ENCODE data around the gene MUC22.
"Not testable (repeated sequence)": the region's sequence is repeated elsewhere in the genome, so short reads cannot be mapped to it uniquely, and the experiment has no call there.

MUC22 gene

GRCh38 chr6:30988209-30988825 is 22.0 kb upstream of the MUC22 start:
- no peak overlapping the region for H3K4me3 ChIP-seq (ENCODE audit: low read depth, low read length)
- H3K9me3 ChIP-seq, result no peaks in the 10 kb centered on the region
- TF ChIP-seq, protein P1, sequence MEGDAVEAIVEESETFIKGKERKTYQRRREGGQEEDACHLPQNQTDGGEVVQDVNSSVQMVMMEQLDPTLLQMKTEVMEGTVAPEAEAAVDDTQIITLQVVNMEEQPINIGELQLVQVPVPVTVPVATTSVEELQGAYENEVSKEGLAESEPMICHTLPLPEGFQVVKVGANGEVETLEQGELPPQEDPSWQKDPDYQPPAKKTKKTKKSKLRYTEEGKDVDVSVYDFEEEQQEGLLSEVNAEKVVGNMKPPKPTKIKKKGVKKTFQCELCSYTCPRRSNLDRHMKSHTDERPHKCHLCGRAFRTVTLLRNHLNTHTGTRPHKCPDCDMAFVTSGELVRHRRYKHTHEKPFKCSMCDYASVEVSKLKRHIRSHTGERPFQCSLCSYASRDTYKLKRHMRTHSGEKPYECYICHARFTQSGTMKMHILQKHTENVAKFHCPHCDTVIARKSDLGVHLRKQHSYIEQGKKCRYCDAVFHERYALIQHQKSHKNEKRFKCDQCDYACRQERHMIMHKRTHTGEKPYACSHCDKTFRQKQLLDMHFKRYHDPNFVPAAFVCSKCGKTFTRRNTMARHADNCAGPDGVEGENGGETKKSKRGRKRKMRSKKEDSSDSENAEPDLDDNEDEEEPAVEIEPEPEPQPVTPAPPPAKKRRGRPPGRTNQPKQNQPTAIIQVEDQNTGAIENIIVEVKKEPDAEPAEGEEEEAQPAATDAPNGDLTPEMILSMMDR (IDR thresholded peaks at IDR 0.05; ENCODE audit: low read depth, low read length), result no peak
- no peaks in the 10 kb centered on the region for H3K4me1 ChIP-seq
- peaks cover 12% of the 10 kb centered on the region for H3K27me3 ChIP-seq
- peak; percentile 17 for DNase-seq
- no peaks in the 10 kb centered on the region for H3K36me3 ChIP-seq

DNA sequence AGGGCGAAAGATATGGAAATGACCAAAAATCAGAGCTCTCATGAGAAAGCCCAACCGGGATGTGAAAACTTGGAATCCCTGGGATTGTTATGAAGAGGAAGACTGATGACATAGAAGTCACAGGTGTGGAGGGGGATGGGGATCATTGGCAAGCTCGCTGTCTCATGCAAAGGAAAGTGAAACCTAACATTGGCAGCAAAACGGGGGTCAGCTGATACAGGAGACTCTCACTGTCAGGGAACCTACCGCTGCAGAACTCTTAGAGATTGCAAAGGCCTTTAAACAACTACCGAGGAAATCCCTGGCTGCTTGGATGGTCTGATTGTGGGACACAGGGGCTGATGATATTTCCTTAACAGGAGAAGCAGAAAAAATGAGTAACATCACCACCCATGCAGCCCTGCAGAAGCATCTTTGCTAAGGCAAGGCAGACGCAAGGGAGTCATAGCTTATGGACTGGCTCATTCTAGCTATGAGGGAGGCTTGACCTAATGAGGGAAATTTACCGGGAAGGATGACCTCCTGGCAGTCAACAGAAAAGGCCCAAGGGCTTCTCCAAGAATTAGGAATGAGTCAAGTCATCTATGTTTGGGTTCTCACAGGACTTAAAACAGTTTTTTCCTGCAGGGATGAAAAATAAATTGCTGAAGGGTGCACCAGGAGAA is 19.7 kb upstream of the MUC22 start:
- TF ChIP-seq, protein P1 (IDR thresholded peaks at IDR 0.05; ENCODE audit: low read depth, low read length), result no peak
- H3K4me1 ChIP-seq, result no peaks in the 10 kb centered on the region
- no peaks in the 10 kb centered on the region for H3K9me3 ChIP-seq
- no peaks in the 10 kb centered on the region; the same call in 1 of the 2 replicates for H3K27me3 ChIP-seq
- H3K36me3 ChIP-seq, result no peaks in the 10 kb centered on the region
- no peak overlapping the region for H3K4me3 ChIP-seq (ENCODE audit: low read depth, low read length)
- DNase-seq, result no peak

DNA sequence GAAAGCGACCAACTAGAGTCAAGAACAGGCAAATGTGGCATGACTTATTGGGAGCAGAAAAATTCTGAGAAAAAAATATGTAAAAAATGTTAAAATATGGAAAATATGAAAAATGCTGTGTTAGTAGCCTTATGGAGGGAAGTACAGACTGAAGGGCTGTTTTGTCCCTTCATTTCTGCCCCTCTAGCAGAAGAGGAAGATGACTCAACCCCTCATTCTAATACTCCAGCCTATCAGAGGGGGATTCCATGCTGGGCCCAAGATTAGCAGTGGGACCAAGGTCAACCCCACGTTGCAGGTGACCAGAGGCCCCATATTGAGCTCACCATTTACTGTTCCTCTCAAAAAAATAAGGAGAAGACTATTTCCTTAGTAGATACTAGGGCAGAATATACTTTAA is 18.4 kb upstream of the MUC22 start:
- no peaks in the 10 kb centered on the region for H3K4me1 ChIP-seq
- H3K27me3 ChIP-seq, result no peaks in the 10 kb centered on the region
- DNase-seq, result no peak
- H3K4me3 ChIP-seq (ENCODE audit: low read depth, low read length), result no peak overlapping the region
- no peaks in the 10 kb centered on the region for H3K36me3 ChIP-seq
- no peaks in the 10 kb centered on the region for H3K9me3 ChIP-seq
- TF ChIP-seq, protein P1 (IDR thresholded peaks at IDR 0.05; ENCODE audit: low read depth, low read length), result no peak

- DNase-seq, result no peak
- Histone ChIP-seq H3K36me3 (no peaks in the 10 kb centered on the region), H3K9me3 (no peaks in the 10 kb centered on the region), H3K4me1 (no peaks in the 10 kb centered on the region), H3K4me3 (ENCODE audit: low read depth, low read length) (no peak overlapping the region), H3K27me3 (no peaks in the 10 kb centered on the region)
- TF ChIP-seq, protein P1 (IDR thresholded peaks at IDR 0.05; ENCODE audit: low read depth, low read length), result no peak
Measured at GRCh38 chr6:30997301-30997700, 13.0 kb upstream of the MUC22 start.

DNA sequence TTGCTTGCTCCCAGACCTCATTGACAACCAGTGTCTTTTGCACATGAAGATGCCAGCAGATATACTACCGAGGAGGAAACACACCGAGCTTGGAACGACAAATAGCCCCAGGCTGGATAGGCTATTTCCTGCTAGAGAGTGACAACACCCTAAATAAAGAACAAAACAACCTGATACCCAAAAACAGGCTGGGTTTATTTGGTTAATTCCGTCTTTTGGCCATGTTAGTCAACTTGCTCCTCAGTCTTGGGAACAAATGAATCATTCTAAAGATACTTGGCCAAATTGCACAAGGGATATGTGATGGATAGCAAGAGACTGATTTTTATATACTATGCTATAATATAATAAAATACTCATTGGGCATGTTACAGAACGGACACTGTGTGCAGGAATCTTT is 11.5 kb upstream of the MUC22 start:
- no peak for DNase-seq
- Histone ChIP-seq H3K27me3 (no peaks in the 10 kb centered on the region; the same call in 1 of the 2 replicates), H3K9me3 (no peaks in the 10 kb centered on the region), H3K4me3 (ENCODE audit: low read depth, low read length) (no peak overlapping the region), H3K4me1 (no peaks in the 10 kb centered on the region), H3K36me3 (no peaks in the 10 kb centered on the region)
- TF ChIP-seq, protein P1 (IDR thresholded peaks at IDR 0.05; ENCODE audit: low read depth, low read length), result no peak

DNA sequence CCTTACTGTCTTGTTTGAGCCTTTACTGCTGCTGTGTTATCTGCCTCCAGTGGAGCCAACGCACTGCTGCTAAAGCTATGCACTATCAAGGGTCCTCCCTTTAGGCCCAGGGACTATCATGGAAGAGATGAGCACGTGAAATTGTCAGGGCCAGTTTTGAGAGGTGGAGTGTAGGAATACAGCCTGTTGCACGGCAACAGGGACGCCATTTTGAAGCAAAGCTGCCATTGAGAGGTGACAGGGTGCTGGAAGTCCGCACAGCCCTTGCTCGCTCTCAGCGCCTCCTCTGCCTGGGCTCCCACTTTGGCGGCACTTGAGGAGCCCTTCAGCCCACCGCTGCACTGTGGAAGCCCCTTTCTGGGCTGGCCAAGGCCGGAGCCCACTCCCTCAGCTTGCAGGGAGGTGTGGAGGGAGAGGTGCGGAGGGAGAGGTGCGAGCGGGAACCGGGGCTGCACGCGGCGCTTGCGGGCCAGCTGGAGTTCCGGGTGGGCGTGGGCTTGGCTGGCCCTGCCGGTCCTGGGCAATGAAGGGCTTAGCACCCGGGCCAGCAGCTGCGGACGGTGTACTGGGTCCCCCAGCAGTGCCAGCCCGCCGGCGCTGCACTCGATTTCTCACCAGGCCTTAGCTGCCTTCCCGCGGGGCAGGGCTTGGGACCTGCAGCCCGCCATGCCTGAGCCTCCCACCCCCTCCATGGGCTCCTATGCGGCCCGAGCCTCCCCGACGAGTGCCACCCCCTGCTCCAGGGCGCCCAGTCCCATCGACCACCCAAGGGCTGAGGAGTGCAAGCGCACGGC is 10.0 kb upstream of the MUC22 start:
- H3K9me3 ChIP-seq; H3K4me1 ChIP-seq; DNase-seq; H3K4me3 ChIP-seq (ENCODE audit: low read depth, low read length); H3K36me3 ChIP-seq: not testable (repeated sequence)
- H3K27me3 ChIP-seq, result peaks cover 11% of the 10 kb centered on the region
